NCI-H82 (cell line): ENCODE measurements around the gene C14orf93.
"Not testable (repeated sequence)": the region's sequence is repeated elsewhere in the genome, so short reads cannot be mapped to it uniquely, and the experiment has no call there.

Source experiments
- DNase-seq: peaks from one replicate; lab custom pipeline; 2025; lab: John Stamatoyannopoulos, UW

C14orf93 gene

GRCh38 chr14:22973217-22974032 is 36.5 kb downstream of the C14orf93 start:
- peak; percentile 68 for DNase-seq

- no peak for DNase-seq
Observed at GRCh38 chr14:22972313-22972930, 37.5 kb downstream of the C14orf93 start.

- DNase-seq: no peak
Observed at GRCh38 chr14:22971152-22971551, 38.8 kb downstream of the C14orf93 start.

- DNase-seq: no peak
Observed at GRCh38 chr14:22966783-22967269, 43.1 kb downstream of the C14orf93 start.

- DNase-seq: not testable (repeated sequence)
Observed at GRCh38 chr14:22965916-22966782, 43.8 kb downstream of the C14orf93 start.

GRCh38 chr14:22962061-22962676 is 47.8 kb downstream of the C14orf93 start:
- no peak for DNase-seq

- no peak for DNase-seq
Observed at GRCh38 chr14:22955702-22956569, 54.0 kb downstream of the C14orf93 start.

GRCh38 chr14:22952418-22952817 is 57.5 kb downstream of the C14orf93 start:
- no peak for DNase-seq

- DNase-seq: not testable (repeated sequence)
Observed at GRCh38 chr14:22951795-22952194, 58.1 kb downstream of the C14orf93 start.

- no peak for DNase-seq
Observed at GRCh38 chr14:22945642-22946041, 64.3 kb downstream of the C14orf93 start.

- no peak for DNase-seq
Observed at GRCh38 chr14:22939684-22940083, 70.3 kb downstream of the C14orf93 start.
